Right renal pelvis (tissue), 4 donors: Measurements from ENCODE around the gene KCTD6. TPM values are rescaled to one million over a fixed set of nuclear protein-coding genes. Genes with fewer than 3 reads are reported as not detected.
"Not testable (repeated sequence)": the region's sequence is repeated elsewhere in the genome, so short reads cannot be mapped to it uniquely, and the experiment has no call there.

Experiments
- DNase-seq, 4 donors: peaks; one replicate each; pipeline ENCODE4 v3.0.0-alpha.2; 2013; ENCODE audit warnings: low read depth in 4 of 4, low spot score in 3 of 4, missing footprints in 1 of 4
- polyA plus RNA-seq, 4 donors: library from polyadenylated mRNA; unstranded; fragments of 120-200 nt; gene quantifications; one replicate each; pipeline ENCODE4 v1.2.1, GENCODE V29; 2013; ENCODE audit not compliant: insufficient read length in 4 of 4

Gene KCTD6
- polyA plus RNA-seq, 4 donors = 27.0 to 39.2 (median 34.9) TPM

DNA sequence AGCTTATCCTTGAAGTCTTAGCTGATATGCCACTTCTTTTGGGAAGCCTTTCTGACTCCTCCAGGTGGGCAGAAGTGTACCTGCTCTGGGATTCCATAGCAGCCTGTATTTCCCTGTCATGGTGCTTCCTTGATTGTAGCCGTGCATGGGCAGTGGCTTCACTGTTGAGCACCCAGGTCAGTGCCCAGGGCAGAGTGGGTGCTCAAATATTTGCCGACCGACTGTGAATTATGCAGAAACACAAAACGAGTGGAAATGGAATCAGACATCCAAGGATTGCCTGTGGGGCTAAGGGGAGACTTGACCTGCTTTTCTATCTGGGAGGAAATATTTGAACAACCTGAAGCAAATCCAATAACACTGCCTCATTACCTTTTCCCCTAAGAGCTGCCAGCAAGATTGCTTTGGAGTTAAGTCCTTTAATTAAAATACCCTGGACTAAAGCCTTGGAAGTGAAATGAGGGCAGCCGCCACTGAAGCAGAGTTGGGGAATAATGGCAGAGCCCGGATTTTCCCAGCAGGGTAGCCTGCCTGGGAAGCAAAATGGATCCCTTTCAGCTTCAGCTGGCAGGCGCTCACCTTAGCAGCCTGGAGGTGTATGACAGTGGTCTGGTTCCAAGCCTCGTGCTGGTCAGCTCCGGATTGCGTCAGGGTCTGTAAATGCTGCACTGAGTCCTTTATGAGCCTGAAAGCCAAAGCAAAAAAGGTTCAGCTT lies 30.2 kb downstream of the KCTD6 start:
- no peak for DNase-seq

DNA sequence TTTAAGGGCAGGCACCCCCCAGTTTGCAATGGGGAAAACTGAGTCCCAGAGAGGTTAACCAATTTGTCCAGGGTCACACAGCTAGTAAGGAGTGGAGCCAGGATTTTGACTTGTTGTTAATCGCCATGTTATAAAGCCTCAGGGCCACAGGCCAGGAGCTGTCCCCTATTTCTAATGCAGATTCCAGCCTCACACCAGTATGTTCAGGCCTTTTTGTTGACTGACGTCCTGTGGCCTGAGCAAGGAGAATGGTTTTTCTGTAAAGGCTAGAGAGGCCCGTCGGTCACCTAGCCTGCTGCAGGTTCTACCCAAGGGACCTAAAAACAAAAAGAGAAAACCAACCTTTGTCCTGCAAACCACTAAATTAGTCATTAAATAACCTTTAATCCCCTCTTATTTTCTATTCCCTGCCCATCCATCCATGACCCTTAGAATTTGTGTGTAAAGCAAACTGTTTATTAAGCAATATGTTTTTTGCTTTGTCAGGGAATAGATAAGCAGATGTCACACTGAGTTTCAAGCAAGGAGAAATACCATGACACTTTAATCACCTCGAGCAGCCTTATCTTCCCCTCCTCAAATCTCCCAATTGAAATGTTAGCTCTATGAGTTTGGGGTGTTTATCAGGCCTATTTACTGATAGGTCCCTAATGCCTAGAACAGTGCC lies 31.0 kb downstream of the KCTD6 start:
- DNase-seq = no peak

DNA sequence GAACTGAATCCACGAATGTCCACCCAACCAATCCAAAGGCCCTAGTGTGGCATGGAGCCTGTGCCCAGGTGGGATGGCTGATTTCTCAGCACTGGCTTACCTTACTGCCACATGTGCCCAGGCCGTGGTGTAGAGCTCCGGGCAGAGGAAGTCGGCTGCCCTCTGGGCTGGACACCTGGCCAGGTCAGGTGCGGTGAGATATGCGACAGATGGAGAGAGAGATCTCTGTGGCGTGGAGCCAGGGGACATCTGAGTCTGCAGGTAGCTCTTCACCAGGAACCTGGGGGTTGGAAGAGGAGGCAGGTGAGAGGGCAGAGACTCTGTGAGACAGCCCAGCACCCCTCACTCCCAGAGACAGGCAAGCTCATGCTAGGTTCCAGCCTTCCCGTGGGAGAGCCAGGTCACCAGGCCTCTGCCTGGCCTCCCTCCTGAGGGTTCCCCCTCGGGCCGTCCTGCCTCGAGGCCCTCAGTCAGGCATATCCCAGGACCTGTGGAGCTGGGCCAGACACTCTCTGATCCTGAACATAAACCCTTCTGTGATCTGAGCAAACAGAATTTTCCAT lies 32.5 kb downstream of the KCTD6 start:
- no peak for DNase-seq

DNA sequence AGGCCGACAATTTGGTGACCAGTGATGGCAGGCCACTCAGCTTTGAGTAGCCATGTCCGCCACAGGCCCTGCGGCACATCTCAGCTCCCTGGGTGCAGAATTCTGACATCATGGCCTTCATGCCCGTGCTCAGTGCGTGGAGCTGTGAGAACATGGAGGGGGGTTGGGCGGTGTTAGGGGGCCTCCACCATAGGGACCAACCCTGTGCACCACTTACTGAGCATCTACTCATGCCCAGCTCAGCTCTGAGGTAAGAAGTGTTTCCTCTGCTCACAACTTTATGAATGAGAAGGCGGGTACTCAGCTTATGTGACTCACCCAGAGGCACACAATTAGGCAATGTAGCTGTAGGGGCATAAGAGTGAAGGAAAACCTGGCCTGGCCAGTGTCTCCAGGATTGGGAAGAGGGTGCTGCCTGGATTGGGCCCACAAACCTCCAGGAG lies 34.6 kb downstream of the KCTD6 start:
- no peak for DNase-seq

DNA sequence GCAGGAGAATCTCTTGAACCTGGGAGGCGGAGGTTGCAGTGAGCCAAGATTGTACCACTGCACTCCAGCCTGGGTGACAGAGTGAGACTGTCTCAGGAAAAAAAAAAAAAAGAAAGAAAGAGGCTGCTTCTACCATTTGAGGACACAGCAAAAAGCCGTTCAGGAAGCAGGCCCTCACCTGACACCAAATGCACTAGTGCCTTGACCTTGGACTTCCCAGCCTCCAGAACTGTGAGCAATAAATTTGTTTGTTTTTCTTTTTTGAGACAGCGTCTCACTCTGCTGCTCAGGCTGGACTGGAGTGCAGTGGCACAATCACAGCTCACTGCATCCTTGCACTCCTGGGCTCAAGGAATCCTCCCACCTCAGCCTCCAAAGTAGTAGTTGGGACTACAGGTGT lies 35.5 kb downstream of the KCTD6 start:
- not testable (repeated sequence) for DNase-seq

DNA sequence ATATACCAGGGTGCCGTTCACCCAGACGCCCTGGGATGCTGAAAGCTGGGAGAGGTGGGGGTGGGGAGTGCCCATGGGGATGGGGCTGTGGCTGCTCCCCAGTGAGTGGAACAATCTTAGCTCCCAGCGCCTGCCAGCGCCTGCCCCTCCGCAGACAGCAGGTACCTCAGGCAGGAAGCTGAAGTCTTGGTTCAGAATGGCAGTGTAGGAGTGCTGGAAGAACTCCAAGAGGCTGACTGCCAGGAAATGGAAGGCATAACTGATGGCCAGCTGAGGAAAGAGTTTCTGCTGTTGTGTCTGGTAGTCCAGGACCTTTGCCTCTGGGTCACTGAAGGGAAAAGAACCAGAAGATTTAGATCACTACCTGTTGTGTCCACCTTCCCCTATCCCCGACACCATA lies 36.7 kb downstream of the KCTD6 start:
- DNase-seq = no peak

DNA sequence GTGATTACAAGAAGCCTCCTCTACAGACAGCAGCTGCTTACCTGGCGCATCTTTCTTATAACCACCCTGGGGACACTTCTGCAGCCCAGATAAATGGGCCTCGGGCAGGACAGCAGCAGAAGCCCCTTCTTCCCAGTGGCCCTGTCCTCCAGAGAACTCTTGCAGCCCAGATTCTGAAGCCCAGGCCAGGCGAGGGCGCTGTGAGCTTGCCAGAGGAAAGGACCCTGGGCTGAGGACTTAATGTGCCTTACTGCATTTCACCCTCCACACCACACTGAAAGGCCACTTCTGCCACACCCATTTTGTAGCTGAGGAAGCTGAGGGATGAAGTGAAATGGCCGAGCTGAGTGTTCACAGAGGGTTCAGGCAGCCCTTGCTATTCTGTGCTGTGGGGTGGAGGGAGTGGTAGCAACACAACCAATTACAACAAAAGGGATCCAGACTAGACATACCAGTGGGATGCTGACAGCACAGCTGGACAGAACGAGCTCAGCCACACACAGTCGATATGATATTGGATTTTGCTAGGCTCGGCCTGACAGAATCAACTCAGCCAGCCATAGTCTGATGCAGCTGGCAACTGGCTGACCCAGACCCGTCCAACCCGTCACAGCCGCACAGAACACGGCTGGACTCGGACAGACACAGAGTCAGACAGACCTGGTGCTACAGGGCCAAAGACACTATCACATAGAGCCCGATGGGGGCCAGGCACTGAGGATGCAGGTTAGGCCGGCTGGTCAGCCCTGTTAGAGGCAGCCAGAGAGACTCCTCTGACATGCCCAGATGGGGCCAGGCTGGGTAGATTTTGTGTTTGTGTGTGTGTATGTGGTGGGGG lies 37.8 kb downstream of the KCTD6 start:
- no peak for DNase-seq

DNA sequence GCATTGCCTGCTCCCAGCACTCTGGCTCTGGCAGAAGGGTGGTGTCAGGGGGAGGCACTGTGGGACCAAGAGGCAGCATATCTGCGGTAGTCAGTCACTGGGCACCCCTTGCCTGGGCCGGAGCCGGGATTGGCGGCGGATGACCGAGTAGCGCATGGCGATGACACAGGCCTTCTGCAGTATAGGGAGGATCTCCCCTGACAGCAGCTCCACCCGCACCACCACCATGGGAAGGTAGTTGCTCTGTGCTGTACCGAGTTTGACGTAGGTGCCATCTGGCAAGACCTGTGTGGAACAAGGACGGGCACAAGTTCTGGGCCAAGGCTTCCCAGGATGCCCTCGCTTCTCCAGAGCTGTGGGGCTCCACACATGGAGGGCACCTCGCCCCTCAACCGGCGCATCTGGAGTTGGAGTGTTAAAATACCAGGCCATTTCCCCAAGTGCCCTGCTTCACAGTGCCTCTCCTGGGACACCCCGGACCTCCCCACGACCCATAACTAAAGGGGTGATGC lies 38.5 kb downstream of the KCTD6 start:
- no peak for DNase-seq

DNA sequence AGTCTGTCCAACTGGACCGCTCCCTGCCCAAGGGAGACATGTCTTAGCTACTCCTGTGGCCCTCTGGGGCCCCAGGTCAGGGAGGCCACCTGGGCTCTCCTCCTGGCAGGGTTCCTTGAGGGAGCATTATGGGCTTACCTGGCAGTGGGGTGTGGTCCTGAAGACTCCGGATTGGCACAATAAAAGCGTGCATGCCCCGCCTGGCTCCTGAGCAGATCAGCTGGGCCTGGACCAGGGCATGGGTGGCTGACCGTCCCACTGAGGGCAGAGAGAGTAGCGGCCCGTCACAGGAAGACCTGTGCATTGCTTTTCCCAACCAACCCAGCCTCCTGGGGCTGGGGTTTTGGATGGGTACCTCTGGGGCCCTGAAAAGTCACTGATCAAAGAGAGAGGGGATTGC lies 39.7 kb downstream of the KCTD6 start:
- no peak for DNase-seq

DNA sequence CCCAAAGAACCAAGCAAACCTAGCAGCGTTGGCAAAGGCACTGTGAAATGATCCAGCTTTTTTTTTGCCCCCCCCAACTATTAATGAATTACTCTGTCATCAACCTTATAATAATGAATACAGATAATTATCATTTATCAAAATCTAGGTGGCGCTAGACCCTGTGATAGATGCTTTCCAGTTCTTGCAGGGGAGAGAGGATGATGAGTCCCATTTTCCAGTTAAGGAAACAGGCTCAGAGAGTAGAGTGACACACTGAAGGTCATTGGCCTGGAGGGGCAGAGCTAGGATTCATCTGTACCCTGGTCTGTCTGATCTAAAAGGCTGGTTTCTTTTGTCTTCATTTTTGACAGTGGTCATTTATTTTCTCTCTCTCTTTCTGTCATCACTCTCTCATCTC lies 40.1 kb downstream of the KCTD6 start:
- no peak for DNase-seq

DNA sequence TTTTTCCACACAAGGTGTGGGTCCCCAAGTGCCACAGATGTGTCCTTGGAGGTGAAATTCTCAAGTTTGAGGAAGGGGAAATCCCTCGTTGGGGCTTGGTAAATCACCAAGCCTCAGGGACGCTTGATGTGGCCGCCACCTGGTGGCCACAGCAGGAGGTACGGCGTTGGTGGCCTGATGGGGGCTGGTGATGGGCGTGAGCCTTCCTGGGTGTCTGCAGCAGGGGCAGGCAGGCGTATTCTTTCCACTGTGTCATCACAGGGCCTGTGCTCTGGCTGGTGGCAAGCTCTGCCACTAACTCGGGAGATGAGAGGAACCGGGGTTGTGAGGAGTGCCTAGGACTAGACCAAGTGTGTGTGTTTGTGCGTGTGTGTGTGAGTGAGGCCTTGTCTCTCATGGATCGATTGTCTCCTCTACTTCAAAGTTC lies 40.9 kb downstream of the KCTD6 start:
- peak in 1 of 4 donors; percentile 58 for DNase-seq

DNA sequence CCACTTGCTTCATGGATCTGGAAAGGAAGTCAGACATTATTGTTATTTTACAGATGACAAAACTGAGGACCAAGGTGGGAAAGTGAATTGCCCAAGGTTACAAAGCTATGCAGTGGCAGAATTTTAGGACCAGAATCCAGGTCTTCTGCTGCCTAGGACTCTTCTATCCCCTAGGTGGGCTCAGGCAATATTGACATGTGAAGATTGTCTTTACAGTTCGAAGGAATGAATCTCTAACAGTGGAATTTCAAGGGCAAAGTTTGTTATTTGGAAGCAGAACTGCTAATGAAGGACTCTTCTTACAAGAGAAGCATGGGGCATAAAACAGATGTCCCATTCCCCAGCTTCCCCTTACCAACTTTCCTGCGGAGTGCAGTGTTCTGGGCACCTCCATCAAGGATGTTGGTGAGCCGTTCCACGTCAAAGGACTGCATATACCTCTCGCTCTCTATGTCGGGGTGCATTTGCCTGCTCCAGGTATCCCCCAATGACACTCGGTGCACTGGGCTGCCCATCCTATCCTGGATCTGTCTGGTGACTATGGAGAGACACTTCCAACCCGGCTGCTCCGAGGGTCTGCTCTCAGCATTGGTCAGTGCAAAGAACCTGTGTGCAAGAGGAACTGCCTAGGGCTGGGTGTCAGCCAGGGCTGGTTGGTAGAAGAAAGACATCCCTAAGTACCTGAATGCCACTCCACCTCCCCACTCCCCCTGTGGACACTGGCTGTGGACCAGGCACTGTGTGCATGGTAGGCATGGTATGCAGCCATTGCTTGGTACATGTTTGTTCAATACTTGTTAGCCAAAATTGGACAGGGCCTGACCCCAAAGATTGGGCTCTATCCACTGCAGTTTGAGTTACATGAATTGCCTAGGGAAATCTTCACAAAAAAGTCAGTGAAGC lies 42.9 kb downstream of the KCTD6 start:
- no peak for DNase-seq

DNA sequence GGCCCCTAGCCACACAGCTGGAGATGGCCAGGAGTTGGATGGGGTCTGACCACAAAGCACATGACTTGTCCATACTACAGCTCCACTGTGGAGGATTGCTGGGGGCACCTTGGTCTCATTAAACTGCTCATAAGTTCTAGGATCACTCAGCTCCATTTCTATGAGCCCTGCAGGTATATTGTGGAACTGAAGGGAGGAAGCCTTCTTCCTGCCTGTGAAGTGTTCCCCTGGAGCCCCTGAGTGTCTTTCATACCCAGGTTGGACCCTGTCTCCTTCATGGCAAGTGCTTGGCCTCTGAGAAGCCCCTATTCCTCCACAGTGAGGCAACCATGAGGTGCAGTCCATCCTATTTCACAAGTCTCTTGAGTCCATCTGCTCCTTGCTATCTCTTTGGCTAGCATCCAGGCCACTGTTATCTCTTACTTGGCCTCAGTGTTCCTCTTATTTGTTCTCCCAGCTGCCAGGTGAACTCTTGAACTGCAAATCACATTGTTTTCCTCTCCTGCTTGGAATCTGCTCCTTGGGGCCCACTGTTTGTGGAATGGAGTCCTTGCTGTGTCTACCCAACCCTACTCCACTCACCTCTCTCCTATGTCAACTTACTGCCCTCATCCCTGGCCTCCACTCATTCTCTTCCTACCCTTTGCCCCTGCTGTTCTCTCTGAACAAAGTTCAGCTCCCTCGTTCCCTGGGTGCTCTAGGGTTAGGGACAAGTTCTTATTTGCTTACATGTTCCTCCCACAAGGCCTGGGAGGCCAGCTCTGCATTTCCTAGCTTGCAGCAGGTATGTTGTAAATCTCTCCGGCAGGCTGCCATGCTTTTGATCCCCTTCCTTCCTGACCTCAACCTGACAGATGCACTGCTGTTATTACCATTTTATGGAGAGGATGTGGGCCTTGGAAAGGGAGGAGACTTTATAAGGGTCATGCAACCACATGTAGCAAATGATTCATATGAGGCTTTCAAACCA lies 43.9 kb downstream of the KCTD6 start:
- DNase-seq = no peak

DNA sequence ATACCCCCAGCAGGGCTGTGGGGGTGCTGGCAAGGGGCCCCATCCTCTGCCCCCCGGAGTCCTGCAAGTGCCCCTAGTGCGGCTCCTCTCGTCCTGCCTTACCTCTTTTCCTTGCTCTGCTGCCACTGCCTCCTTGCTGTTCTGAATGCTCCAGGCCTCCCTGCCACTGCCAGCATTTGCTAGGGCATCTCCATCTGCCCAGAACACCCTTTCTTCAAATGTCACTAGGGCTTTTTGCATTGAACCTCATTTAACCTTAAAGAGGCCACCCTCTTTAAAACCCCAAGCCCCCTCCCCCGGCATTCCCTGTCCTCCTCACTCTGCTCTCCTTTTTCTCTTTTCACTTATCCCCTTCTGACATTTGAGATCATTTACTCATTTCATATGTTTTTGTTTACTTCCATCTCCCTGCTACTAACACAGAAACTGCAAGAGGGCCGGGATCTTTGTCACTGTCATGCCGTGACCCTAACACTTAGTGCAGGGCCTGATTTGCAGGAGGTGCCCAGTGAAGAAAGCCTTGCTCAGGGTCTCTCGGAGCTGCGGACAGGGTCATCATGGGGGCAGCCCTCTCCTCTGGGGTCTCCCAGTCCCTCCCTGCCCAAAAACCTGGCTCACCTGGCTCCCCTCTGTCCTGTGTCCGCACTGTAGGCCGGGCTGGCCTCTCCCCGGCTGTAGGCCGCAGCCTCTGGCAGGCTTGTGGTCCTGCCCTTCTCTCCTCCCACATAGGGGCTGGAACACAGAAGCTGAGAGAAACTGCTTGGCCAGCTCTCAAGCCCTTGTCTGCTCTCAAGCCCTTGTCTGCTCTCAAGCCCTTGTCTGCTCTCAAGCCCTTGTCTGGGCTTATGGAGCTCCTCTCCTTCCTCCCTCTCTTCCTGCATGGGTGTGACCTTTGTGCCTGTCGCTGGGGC lies 44.9 kb downstream of the KCTD6 start, which contains the start of gene ACOX2:
Gene ACOX2 (minus strand): TSS at position 690 of the 911 bp plus-strand sequence. CDS start 2,084 bp downstream, outside the sequence.
- DNase-seq = no peak

DNA sequence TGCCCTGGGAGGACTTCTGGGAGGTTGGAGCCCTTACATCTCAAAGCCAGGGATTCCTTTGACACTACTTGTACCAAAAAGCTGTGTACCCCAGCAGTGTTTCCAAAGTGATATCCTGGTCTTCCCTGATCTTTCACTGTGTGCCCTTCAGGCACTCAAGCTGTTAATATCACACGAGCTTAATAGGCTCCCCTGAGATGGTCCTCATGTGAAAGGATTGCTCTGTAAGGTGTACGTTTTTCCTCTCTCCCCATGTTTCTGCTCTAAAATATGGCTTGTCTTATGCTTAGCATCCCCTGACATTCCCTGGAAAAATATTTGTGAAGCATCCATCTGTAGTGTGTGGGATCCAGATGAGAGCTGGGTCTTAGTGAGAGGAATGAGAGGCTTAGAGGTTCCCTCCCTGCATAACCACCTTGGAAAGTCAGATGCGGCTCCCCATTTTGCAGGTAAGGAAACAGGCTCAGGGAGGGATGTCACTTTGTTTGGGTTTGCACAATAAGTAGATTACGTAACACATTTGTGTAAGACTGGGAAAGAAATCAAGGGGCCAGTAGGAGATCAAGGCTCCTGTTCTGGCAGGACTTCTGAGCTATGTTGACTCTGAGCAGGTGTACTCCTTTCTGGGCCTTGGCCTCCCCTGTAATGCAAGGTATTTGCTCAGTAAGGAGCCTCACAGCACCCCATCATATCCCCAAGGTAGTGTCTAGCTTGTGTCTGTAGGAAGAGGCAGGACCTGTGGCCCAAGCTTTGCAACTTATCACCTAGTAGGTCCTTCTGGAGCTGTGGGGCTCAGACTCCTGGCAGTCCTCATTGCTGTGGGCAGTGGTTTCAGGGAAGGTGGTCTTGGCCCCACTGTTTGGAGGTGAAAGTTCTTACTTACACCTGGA lies 45.8 kb downstream of the KCTD6 start:
- no peak for DNase-seq

DNA sequence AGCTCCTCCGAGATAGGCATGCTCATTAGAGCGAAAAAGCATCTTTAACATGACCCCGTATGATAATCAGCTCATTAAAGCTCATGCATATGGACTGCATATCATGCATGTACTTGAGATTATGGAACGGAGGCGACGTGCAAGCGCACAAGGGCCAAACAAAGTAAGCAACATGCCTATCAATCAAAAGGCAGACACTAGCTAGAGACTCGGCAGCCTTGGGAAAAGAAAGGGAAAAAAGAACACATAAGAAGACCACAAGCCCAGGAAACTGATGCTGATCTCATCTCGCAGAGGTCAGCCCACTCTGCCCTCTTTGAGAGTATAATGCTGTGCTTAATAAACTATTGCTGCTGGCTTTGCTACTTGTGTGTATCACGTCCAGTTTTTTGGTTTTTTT lies 47.7 kb downstream of the KCTD6 start:
- no peak for DNase-seq
